ENCODE results near the gene CISH. TPM values are rescaled to one million over a fixed set of nuclear protein-coding genes. Genes with fewer than 3 reads are reported as not detected.

The CISH gene
- total and polyA plus RNA-seq, 9 donors: 3.9 to 15.5 (median 12.9) TPM

DNA sequence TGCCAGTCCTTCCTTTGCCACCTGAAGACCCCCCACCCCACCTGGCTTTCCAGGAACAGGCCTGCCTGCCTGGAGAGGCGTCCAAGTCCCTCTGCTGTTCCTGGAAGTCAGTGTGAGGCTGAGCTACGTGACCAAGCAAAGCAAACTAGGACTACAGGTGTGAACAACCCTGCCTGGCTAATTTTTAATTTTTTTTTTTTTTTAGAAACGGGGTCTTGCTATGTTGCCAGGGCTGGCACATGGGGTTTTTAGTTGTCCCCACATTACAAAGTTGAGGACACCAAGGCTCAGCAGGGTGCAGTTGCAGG lies 24.9 kb downstream of the CISH start:
- Histone ChIP-seq H3K9me3 (replicated peaks; ENCODE audit: control insufficient read depth, low read depth, low read length) (no peaks in the 10 kb centered on the region), H3K36me3 (ENCODE audit: control insufficient read depth, insufficient read depth, low read length) (peaks cover 25% of the 10 kb centered on the region), H3K4me3 (ENCODE audit: low read length) (no peak overlapping the region), H3K27ac (ENCODE audit: low read length) (no peak overlapping the region), H3K4me1 (ENCODE audit: control insufficient read depth, insufficient read depth, low read length) (peaks cover 16% of the 10 kb centered on the region), H3K27me3 (ENCODE audit: control insufficient read depth, insufficient read depth, low read length) (no peaks in the 10 kb centered on the region)
- no peak for DNase-seq
- 73% methylated on average over 2 of the region's 3 CpGs for WGBS (ENCODE audit: insufficient coverage)

- peaks cover 13% of the 10 kb centered on the region for H3K4me1 ChIP-seq (ENCODE audit: control insufficient read depth, insufficient read depth, low read length)
- H3K4me3 ChIP-seq (ENCODE audit: low read length): no peak overlapping the region
- 74% methylated on average over 3 of the region's 6 CpGs for WGBS (ENCODE audit: insufficient coverage)
- H3K36me3 ChIP-seq (ENCODE audit: control insufficient read depth, insufficient read depth, low read length): peaks cover 30% of the 10 kb centered on the region
- H3K27ac ChIP-seq (ENCODE audit: low read length): no peak overlapping the region
- no peaks in the 10 kb centered on the region for H3K27me3 ChIP-seq (ENCODE audit: control insufficient read depth, insufficient read depth, low read length)
- no peak for DNase-seq
- H3K9me3 ChIP-seq (replicated peaks; ENCODE audit: control insufficient read depth, low read depth, low read length): no peaks in the 10 kb centered on the region
Measured at GRCh38 chr3:50585919-50586762, 25.4 kb downstream of the CISH start.

GRCh38 chr3:50584391-50584790 lies 27.2 kb downstream of the CISH start:
- 29% methylated on average over 1 of the region's 2 CpGs for WGBS (ENCODE audit: insufficient coverage)
- Histone ChIP-seq H3K4me1 (ENCODE audit: control insufficient read depth, insufficient read depth, low read length) (peaks cover 5% of the 10 kb centered on the region), H3K9me3 (replicated peaks; ENCODE audit: control insufficient read depth, low read depth, low read length) (no peaks in the 10 kb centered on the region), H3K27ac (ENCODE audit: low read length) (no peak overlapping the region), H3K36me3 (ENCODE audit: control insufficient read depth, insufficient read depth, low read length) (peaks cover 46% of the 10 kb centered on the region), H3K27me3 (ENCODE audit: control insufficient read depth, insufficient read depth, low read length) (no peaks in the 10 kb centered on the region), H3K4me3 (ENCODE audit: low read length) (no peak overlapping the region)
- DNase-seq: no peak

DNA sequence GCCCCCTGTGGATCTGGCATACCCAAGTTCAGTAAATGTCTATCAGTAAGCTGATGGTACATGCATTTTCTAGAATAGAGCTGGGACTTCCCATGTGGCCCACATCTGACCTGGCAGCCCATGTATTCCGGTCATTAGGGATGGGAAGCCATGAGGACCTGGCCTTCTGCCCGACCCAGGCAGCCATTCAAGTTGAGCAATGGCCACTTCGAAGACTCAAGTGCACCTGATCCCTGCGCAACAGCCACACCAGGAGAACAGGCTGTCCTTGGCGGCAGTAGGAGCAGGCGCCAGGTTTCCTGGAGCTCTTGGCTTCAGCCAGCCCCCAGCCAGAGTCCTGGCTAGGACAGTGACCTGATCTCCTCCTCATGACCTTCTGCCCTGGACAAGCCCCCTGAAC lies 27.7 kb downstream of the CISH start:
- Histone ChIP-seq H3K27ac (ENCODE audit: low read length) (no peak overlapping the region), H3K27me3 (ENCODE audit: control insufficient read depth, insufficient read depth, low read length) (no peaks in the 10 kb centered on the region), H3K36me3 (ENCODE audit: control insufficient read depth, insufficient read depth, low read length) (peaks cover 51% of the 10 kb centered on the region), H3K4me1 (ENCODE audit: control insufficient read depth, insufficient read depth, low read length) (peaks cover 5% of the 10 kb centered on the region), H3K4me3 (ENCODE audit: low read length) (no peak overlapping the region), H3K9me3 (replicated peaks; ENCODE audit: control insufficient read depth, low read depth, low read length) (no peaks in the 10 kb centered on the region)
- DNase-seq: no peak
- WGBS (ENCODE audit: insufficient coverage): 77% methylated on average over 6 of the region's 6 CpGs

DNA sequence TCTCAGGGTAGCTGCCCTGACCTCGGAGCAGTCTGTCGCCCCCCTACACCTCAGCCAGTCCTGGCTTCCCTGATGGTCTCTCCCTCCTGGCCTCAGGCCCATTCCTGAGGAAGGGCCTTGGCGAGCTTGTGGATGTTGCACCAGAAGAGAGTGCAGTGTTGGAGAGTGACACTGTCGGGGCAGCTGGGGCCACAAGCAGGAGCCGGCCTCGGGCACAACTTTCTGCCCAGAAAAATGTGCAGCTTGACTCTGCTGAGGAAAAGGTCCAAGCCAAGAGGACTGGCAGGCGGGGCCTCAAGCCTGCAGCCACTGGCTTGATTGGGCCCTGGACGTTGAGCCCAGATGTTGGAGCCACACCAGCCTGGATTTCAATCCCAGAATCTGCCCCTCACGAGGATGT lies 29.5 kb downstream of the CISH start:
- Histone ChIP-seq H3K27ac (ENCODE audit: low read length) (no peak overlapping the region), H3K9me3 (replicated peaks; ENCODE audit: control insufficient read depth, low read depth, low read length) (no peaks in the 10 kb centered on the region), H3K4me3 (ENCODE audit: low read length) (no peak overlapping the region), H3K4me1 (ENCODE audit: control insufficient read depth, insufficient read depth, low read length) (no peaks in the 10 kb centered on the region), H3K27me3 (ENCODE audit: control insufficient read depth, insufficient read depth, low read length) (no peaks in the 10 kb centered on the region), H3K36me3 (ENCODE audit: control insufficient read depth, insufficient read depth, low read length) (peaks cover 69% of the 10 kb centered on the region)
- WGBS (ENCODE audit: insufficient coverage): 80% methylated on average over 5 of the region's 9 CpGs
- no peak for DNase-seq

DNA sequence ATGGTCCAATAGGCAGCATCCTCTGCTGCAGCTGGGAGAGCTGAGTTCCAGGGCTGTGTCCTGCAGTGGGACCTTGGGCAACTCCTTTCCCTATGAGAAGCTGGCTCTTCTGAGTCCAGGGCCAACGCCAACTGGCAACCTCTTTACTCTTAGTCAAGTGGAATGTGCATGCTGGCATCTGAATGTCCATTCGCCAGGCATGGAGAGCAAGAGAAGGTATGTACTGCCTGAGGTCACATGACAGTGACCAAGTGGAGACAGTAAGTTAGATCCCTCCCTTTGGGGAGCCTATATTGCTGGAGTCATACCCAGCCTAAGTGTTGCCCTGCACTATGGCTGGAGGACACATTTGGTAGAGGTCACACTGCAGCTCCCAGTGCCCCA lies 30.1 kb downstream of the CISH start:
- DNase-seq: no peak
- peaks cover 76% of the 10 kb centered on the region for H3K36me3 ChIP-seq (ENCODE audit: control insufficient read depth, insufficient read depth, low read length)
- H3K9me3 ChIP-seq (replicated peaks; ENCODE audit: control insufficient read depth, low read depth, low read length): no peaks in the 10 kb centered on the region
- no peak overlapping the region for H3K4me3 ChIP-seq (ENCODE audit: low read length)
- no peak overlapping the region for H3K27ac ChIP-seq (ENCODE audit: low read length)
- H3K27me3 ChIP-seq (ENCODE audit: control insufficient read depth, insufficient read depth, low read length): no peaks in the 10 kb centered on the region
- 100% methylated on average over 2 of the region's 2 CpGs for WGBS (ENCODE audit: insufficient coverage)
- no peaks in the 10 kb centered on the region for H3K4me1 ChIP-seq (ENCODE audit: control insufficient read depth, insufficient read depth, low read length)

DNA sequence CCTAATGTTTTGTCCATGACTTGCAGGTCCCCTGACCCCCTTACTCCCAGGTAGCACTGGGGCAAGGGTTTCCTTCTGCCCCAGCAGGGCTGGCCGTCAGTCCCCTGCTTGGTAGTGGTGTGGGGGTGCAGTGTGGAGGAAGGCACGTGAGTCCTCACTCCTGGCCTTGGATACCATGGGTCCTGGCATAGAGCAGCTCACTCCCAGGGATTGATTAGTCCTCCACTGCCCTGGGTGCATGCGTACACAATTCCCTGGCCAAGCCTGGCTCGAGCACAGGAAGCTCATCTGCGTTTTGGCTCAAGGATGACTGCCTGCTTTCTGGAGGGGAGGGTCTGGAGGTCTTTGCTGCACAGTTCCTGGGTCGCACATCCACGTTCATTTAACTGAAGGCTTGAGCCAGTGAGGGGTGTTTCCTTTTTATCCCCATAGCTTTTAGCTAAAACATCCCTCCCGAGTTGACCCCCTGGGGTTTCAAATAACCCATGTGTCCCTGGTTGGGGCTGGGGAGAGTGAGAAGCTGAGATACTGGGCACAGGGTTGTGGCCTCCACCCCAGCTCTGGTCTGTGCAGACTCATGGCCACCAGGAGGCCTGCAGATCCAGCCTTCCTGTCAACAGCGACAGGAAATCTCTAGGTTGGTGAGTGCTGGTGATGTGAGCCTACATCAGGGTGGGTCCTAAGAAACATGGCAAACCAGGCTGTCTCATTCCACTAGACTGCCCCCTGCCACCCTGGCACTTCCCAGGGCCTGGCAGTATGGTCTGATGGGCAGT lies 30.7 kb downstream of the CISH start:
- no peaks in the 10 kb centered on the region for H3K4me1 ChIP-seq (ENCODE audit: control insufficient read depth, insufficient read depth, low read length)
- no peak for DNase-seq
- H3K9me3 ChIP-seq (replicated peaks; ENCODE audit: control insufficient read depth, low read depth, low read length): no peaks in the 10 kb centered on the region
- H3K27me3 ChIP-seq (ENCODE audit: control insufficient read depth, insufficient read depth, low read length): no peaks in the 10 kb centered on the region
- H3K36me3 ChIP-seq (ENCODE audit: control insufficient read depth, insufficient read depth, low read length): peaks cover 80% of the 10 kb centered on the region
- H3K27ac ChIP-seq (ENCODE audit: low read length): no peak overlapping the region
- WGBS (ENCODE audit: insufficient coverage): 67% methylated on average over 3 of the region's 9 CpGs
- H3K4me3 ChIP-seq (ENCODE audit: low read length): no peak overlapping the region

DNA sequence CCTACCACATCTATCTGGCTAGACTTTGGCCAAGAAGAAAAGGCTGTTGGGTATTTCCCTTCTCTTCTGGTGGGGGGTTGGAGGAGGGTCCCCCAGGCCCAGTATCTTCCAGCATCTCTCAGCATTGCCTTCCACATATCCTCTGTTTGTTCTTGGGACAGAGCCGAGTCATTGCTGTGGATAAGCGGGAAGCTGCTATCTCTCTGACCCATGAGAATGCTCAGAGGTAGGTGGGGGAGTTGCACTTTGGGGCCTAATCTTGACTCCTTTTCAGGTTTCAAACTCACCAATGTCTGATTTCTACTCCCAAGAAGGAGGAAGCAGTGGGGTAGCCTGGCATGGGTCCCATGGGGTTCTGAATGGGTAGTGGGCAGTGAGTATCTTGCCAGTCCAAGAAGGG lies 34.2 kb downstream of the CISH start:
- no peaks in the 10 kb centered on the region for H3K9me3 ChIP-seq (replicated peaks; ENCODE audit: control insufficient read depth, low read depth, low read length)
- no peaks in the 10 kb centered on the region for H3K27me3 ChIP-seq (ENCODE audit: control insufficient read depth, insufficient read depth, low read length)
- H3K36me3 ChIP-seq (ENCODE audit: control insufficient read depth, insufficient read depth, low read length): peaks cover 90% of the 10 kb centered on the region
- H3K4me3 ChIP-seq (ENCODE audit: low read length): no peak overlapping the region
- WGBS (ENCODE audit: insufficient coverage): no CpG with 5 or more reads among the region's 2 CpGs
- DNase-seq: no peak
- no peak overlapping the region for H3K27ac ChIP-seq (ENCODE audit: low read length)
- H3K4me1 ChIP-seq (ENCODE audit: control insufficient read depth, insufficient read depth, low read length): peaks cover 3% of the 10 kb centered on the region

GRCh38 chr3:50575372-50575771 lies 36.2 kb downstream of the CISH start:
- H3K36me3 ChIP-seq (ENCODE audit: control insufficient read depth, insufficient read depth, low read length): peaks cover 78% of the 10 kb centered on the region
- no peak for DNase-seq
- no peaks in the 10 kb centered on the region for H3K9me3 ChIP-seq (replicated peaks; ENCODE audit: control insufficient read depth, low read depth, low read length)
- H3K4me3 ChIP-seq (ENCODE audit: low read length): no peak overlapping the region
- 91% methylated on average over 5 of the region's 6 CpGs for WGBS (ENCODE audit: insufficient coverage)
- no peaks in the 10 kb centered on the region for H3K27me3 ChIP-seq (ENCODE audit: control insufficient read depth, insufficient read depth, low read length)
- H3K4me1 ChIP-seq (ENCODE audit: control insufficient read depth, insufficient read depth, low read length): peaks cover 16% of the 10 kb centered on the region
- no peak overlapping the region for H3K27ac ChIP-seq (ENCODE audit: low read length)

DNA sequence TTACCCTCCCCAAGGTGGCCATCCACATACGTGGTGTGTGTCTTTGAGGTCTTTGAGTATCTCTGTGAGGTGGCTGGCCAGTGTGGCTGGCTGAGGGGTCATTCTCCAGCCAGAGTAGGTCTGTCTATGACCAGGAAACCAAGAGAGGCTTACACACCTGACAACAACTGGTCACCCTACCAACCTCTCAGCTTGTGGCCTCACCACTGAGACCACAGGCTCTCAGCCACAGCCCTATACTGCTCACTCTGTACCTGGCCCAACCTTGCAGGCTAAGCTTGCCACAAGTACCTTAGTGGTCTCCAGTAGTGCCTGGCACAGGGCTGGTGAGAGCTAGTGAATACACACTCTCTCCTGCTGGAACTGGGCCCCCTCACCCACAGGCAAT lies 37.1 kb downstream of the CISH start:
- no peak overlapping the region for H3K27ac ChIP-seq (ENCODE audit: low read length)
- no CpG with 5 or more reads among the region's 1 CpG for WGBS (ENCODE audit: insufficient coverage)
- H3K4me1 ChIP-seq (ENCODE audit: control insufficient read depth, insufficient read depth, low read length): peaks cover 21% of the 10 kb centered on the region
- no peak overlapping the region for H3K4me3 ChIP-seq (ENCODE audit: low read length)
- DNase-seq: no peak
- no peaks in the 10 kb centered on the region for H3K9me3 ChIP-seq (replicated peaks; ENCODE audit: control insufficient read depth, low read depth, low read length)
- H3K27me3 ChIP-seq (ENCODE audit: control insufficient read depth, insufficient read depth, low read length): no peaks in the 10 kb centered on the region
- H3K36me3 ChIP-seq (ENCODE audit: control insufficient read depth, insufficient read depth, low read length): peaks cover 70% of the 10 kb centered on the region
